Kidney tubule cell (primary cell): ENCODE data around the gene SHROOM4.

Experiments
- DNase-seq: peaks from one replicate; pipeline ENCODE4 v3.0.0-alpha.2; 2018; ENCODE audit warnings: low spot score

Gene SHROOM4

GRCh38 chrX:50813843-50814661, at the start of gene SHROOM4:
SHROOM4 (minus strand) TSS chrX:50814194; CDS start chrX:50814018, 176 bp downstream.
- DNase-seq, result peak; percentile 78

DNA sequence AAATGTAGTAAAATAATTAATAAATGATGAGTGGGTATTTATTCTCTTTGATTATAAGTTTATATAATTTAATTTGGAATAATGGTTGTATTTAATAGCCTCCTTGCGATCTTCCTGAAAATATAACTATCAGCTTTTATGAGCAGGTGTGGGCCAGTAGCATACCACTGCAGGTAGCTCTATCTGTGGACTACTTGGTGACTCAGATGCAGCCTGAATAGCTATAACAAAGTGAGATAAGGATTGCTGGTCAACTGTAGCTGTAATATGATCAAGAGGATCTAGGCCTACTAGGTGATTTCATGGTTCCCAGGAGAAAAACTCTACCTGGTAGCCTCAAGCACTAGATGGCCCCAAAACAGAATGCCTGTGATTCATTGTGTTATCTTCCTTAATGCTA, 49.5 kb upstream of the SHROOM4 start:
- peak; percentile 8 for DNase-seq

- no peak for DNase-seq
These were observed 46.5 kb upstream of the SHROOM4 start for GRCh38 chrX:50860518-50860917.

GRCh38 chrX:50858548-50858947, 44.6 kb upstream of the SHROOM4 start:
- DNase-seq, result no peak

DNA sequence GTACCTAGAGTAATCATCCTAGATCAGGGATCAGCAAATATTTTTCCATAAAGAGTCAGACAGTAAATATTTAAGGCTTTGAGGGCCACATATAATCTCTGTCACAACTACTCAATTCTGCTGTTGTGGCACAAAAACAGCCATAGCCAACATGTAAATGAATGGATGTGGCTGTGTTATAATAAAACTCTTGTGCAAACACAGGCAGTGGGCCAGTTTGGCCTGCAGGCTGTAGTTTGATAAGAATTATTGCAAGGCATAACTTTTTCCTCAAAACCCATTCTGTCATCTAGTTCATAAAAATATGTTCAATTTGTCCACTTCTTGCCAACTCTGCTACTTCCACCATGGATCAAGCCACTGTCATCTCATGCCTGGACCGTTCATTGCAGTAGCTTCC, 39.4 kb upstream of the SHROOM4 start:
- DNase-seq, result no peak

- no peak for DNase-seq
These were observed 38.5 kb upstream of the SHROOM4 start for GRCh38 chrX:50852524-50852923.

GRCh38 chrX:50842221-50842620, 28.2 kb upstream of the SHROOM4 start:
- no peak for DNase-seq

- DNase-seq, result no peak
These were observed 25.7 kb upstream of the SHROOM4 start for GRCh38 chrX:50839730-50840129.

DNA sequence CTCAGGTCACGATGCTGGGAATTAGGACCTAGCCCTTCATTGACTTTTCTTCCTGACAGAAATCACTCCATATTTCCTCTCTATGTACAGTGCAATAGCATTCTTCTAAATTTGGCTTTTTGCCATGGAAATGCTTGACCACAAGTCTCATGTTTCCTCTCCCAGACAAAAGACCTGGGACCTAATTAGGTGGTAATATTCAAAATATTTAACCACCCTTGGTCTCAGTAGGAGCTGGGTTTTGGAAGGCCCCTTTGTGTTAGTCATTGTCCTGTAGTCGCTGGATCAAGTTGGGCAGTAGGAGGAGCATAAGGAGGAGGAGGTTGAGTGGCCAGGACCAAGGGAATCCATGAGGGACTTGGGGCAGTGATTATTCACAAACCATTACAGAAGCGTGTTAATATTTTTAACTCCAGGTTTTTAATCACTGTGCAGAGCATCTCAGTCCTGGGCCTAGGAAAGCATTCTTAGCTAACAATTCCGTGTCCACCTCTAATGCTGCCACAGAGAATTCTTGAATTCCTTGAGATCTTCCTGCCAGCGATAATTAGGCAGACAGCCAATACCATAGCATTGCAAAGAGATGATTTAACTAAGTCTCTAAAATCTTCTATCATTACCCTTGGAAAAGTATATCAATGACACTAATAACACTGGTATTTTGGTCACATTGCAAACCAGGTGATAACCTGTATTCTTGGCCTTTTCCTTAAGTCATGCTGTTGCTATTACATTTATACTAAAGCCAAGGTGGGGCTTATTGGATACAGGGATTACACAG, 25.0 kb upstream of the SHROOM4 start:
- peak; percentile 94 for DNase-seq

DNA sequence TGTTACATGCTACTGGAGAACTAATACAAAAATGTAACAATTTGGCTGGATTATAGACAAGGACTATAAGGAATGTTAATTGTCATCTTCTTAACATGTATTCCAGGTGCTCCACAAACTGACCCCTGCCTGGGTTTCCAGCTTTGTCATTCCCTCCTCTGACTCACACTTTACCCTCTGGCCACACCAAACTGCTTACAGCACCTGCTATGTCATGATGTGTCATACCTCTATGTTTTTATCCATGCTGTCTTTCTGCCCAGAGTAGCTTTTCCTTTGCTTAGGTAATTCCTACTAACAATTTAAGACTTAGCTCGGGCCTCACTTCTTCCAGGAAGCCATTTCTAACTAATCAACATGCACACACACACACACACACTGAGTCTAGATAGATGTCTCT, 14.0 kb upstream of the SHROOM4 start:
- peak; percentile 92 for DNase-seq

DNA sequence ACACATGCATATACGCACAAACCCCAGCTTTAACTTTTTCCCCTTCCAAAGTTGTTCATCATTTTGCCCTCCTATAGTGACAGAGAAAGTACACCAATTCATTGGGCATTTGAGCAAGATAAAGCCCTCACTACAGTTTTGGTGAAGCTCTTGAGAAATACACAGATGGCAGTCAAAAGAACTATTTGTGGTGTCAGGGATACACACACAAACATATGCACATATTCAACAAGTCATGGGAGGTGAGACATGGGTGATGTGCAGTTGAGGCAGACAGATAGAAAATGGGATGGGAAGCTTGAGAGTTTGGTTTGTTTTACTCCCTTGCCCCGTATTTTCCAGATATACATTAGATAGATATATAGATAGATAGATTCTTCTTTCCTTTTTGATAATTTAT, 11.8 kb upstream of the SHROOM4 start:
- no peak for DNase-seq

DNA sequence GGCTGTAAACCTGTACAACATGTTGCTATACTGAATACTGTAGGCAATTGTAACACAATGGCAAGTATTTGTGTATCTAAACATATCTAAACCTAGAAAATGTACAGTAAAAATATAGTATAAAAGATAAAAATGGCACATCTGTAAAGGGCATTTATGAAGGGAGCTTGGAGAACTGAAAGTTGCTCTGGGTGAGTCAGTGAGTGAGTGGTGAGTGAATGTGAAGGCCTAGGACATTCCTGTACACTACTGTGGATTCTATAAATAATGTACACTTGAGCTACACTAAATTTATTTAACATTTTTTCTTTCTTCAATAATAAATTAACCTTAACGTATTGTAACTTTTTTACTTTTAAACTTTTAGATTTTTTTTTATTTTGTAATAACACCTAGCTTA, 5.0 kb upstream of the SHROOM4 start:
- DNase-seq, result no peak

- no peak for DNase-seq
These were observed 1.1 kb upstream of the SHROOM4 start for GRCh38 chrX:50815120-50815519.

DNA sequence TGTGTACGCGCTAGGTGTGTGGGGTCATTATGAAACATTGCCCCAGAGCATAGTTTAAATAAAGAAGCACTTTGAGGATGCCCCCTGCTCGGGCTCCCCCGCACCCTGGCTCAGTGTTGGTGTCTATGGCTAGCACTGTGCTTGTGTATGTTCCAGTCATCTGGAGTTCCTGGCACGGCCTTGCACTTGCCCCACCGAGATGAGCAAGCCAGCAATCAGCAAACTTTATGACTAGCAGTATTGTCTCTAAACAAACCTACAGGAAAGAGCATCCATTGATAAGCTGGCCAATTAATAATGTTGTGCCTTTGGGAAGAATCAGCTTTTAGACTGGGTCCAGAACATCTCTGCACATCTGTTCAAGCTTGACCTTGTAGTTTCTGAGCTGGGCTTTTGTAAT, 707 bp upstream of the SHROOM4 start:
- peak; percentile 29 for DNase-seq

DNA sequence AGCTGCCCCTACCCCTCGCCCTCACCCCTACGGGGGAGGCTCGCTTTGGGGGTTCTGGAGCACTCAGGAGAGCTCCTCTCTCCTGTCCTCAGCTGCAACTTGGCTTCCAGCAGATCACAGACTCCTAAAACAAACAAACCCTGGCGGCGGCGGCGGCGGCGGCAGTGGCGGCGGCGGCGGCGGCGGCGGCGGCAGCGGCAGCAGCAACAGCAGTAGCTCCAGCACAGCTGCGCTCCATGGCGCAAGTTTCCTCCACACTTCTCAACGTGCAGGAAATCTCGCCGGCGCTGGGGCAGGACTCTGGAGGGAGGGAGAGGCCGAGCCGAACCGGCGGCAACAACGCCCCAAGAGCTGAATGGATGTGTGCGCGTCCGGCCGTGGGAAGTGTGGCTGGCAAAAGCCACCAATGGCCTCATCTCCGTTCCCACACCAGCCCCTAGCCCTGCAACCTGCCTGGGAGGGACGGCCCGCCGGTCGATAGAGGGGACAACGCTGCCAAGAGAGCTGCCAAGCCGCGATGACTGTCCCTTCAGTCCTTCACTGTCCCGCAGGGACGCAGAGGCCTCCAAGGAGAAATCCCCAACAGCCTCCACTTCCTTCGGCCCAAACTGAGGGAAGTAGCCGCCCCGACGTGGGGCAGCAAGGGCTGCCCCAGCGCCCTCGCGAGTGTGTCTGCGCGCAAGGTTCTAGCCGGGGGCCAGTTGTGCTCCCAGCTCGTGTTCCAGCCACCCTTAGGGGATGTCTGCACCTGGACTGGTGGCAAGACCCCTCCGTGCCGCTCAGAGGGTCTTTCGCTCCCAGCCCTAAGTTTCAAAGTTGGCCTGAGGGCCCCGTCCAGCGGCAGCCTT, 775 bp downstream of the SHROOM4 start:
- peak; percentile 48 for DNase-seq

- peak; percentile 78 for DNase-seq
These were observed 8.7 kb downstream of the SHROOM4 start for GRCh38 chrX:50805276-50805675.

- no peak for DNase-seq
These were observed 12.9 kb downstream of the SHROOM4 start for GRCh38 chrX:50801135-50801534.

- peak; percentile 71 for DNase-seq
These were observed 14.4 kb downstream of the SHROOM4 start for GRCh38 chrX:50799531-50799961.

- peak; percentile 46 for DNase-seq
These were observed 15.2 kb downstream of the SHROOM4 start for GRCh38 chrX:50798783-50799182.

DNA sequence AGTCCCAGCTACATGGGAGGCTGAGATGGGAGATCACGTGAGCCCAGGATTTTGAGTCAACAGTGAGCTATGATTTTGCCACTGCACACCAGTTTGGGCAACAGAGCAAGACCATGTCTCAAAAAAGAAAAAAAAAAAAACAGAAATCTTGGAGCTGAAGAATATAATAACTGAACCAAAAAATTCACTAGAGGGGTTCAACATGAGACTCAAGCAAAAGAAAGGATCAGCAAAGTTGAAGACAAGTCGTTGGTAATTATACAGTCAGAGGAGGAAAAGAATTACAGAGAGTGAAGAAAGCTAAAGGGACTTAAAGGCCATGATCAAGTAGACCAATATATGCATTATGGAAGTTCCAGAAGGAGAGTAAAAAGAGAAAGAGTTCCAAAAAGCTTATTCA, 26.9 kb downstream of the SHROOM4 start:
- DNase-seq, result no peak

- no peak for DNase-seq
These were observed 33.9 kb downstream of the SHROOM4 start for GRCh38 chrX:50780144-50780543.

- DNase-seq, result no peak
These were observed 34.3 kb downstream of the SHROOM4 start for GRCh38 chrX:50779694-50780093.
